ENCODE measurements around the gene TSFM. TPM values are rescaled to one million over a fixed set of nuclear protein-coding genes. Genes with fewer than 3 reads are reported as not detected.

The TSFM gene
- total RNA-seq, 1 experiment from 2014 or later: 49.0 TPM

DNA sequence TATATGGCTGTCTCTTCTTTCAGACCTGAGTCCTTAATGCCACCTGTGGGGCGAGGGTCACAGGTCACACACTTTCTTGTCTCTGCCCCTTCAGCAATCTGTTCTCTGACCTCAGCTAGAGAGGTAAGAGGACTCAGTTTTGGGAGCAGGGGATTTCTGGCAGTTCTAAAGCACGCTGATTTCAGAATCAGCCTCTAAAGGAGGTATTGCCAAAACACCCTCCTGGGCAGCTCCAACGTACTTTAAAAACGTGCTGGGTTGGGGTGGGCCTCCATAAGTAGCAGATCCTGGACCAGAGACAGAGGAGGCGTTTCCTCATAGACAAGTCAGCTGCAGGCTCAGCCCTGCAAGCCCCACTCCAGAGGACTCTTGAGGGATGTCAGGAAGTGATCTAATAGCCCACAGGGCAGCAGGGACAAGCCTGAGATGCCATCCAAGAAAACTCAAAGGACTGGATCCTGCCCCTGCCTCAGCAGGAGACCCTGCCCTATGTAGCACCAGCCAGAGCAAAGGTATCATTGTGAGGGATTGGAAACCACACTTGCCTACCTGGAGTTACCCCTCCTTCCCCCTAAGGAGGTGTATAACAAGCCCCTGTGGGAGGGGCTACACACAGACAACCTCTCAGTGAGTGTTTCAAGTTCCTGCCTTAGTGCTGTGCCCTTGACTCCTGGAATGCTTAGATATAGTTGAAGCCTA lies 55.4 kb downstream of the TSFM start:
- in situ Hi-C loops (cut with HindIII; ENCODE audit: low pct_unique_long_range_greater_than_20kb, low sequenced_read_pairs): no loop called here
- no peak for DNase-seq (ENCODE audit: low read depth)

DNA sequence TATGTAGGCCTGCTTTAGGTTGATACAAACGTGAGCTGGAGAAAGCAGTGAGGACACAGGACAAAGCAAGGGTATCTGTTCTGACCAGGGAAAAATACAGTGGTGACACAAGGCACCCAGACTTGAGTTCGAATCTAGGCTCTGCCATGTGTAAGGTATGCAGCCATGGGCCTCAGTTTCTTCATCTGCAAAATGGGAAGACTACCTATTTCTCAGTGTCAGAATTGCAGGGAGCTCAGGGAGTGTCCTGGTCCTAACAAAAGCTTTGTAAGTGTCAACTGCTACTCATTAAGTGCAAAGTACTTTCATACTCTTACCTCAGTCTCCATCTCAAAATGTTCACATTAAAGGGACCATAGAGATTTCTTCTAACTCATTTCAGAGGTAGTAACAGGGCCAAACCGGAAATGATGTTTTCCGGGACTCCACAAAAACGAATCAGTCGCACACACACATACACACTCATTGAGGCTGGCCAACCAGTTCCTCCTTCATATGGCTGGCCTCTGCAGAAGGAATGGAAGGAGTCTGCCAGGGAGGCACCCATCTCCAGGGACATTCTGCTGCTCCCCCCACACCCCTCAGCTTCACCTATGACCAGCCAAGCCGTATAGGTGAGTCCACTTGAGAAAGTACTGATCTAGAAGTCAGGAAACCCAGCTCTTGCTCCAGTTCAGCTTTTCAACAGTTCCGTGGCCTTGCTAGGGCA lies 56.2 kb downstream of the TSFM start:
- in situ Hi-C loops (cut with HindIII; ENCODE audit: low pct_unique_long_range_greater_than_20kb, low sequenced_read_pairs): no loop called here
- no peak for DNase-seq (ENCODE audit: low read depth)

DNA sequence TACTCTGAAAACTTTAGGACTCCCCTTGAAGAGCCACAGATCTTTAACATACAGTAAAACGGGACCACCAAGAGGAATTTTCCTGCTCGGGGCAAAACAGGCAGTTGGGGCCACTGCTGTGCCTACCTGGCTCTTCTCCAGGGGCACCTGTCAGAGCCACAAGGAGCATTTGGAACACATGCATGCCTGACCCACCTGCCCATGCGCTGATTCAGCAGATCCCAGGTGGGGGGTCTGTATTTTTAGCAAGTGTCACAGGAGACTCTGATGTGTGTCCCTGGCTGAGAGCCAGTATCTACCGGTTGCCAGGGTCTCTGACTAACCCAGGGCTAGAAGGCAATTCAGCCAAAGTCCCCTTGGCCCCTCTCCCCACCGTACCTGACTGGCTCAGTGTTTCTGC lies 57.4 kb downstream of the TSFM start:
- in situ Hi-C loops (cut with HindIII; ENCODE audit: low pct_unique_long_range_greater_than_20kb, low sequenced_read_pairs): no loop called here
- no peak for DNase-seq (ENCODE audit: low read depth)

DNA sequence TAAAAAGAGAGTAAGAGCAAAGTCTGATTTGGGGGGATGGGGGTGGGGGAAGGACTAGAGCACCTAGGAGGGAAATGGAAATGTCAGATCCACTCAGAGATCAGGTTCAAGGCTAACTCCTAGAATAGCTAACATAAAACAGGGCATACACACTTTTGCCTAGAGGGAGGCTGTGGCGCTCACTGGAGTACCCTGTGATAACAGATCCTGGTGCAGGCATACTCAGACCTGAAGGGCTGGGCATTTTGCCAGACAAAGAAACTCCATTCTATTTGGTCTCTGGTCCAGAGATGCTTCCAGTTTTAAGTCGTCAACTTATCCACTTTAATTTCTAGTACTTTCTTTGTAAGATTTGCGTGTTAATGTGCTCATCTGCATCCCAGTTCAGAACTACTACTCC lies 58.1 kb downstream of the TSFM start:
- in situ Hi-C loops (cut with HindIII; ENCODE audit: low pct_unique_long_range_greater_than_20kb, low sequenced_read_pairs): no loop called here
- no peak for DNase-seq (ENCODE audit: low read depth)

DNA sequence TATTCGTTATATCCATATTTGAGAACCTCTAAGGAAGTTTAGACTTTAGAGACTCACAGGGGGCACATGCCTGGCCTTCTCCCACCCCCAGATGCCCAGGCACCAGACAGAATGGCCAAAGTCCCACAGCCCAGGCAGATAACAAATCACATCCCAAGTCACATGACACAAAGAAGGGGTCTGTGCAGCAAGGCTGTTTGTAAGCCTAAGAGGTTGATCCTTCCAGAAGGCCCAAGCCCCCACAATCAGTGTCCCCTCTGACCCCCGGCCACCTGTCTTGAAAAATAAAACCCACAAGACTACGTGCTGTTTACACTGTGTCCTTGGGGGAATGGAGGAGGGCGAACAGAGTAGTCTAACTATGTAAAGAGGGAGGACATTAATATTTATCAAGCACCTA lies 58.9 kb downstream of the TSFM start:
- DNase-seq (ENCODE audit: low read depth): no peak
- in situ Hi-C loops (cut with HindIII; ENCODE audit: low pct_unique_long_range_greater_than_20kb, low sequenced_read_pairs): no loop called here

DNA sequence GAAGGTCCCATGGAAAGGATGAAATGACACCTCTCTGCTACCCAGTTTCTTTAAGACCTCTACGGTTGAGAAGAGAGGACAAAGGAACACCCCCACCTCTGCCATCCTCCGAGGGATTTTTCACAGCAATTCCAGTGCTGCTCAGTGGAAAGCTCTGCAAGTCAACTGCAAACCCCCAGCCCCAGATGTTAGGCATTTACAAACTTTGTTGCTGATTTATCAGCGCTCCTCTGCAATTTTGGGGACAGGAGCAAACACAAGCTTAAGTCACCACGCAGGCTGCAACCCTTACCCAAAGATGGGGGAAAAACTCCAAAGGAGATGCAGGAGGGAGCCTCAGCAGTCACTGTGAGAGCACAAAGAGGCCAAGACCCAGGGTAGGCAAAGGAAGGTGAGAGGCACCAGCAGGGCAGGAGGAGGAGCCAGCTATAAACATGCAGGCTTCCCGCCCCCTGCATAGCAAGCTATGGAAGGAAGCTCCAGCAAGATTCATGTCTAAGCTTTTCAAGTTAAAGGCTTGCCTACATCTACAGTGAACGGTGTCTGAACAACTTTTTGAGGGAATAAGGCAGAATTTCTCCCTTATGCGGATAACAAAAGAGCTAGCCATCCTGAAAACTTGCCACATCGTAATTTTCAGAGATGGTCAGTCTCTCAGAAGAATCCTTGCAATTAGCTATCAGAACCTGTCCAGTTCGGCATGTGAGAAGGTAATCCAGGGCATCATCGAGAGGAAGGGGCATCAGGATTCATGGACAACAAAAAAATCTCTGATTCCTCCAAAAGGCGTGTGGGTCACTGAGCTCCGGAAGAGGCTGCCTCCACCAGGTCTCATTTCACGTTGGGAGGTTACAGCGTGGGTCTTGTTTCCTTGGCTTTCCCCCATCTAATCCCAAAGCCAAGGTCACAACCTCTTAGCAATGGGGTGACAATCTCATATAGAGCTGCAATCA lies 60.0 kb downstream of the TSFM start:
- DNase-seq (ENCODE audit: low read depth): no peak
- in situ Hi-C loops (cut with HindIII; ENCODE audit: low pct_unique_long_range_greater_than_20kb, low sequenced_read_pairs): no loop called here

DNA sequence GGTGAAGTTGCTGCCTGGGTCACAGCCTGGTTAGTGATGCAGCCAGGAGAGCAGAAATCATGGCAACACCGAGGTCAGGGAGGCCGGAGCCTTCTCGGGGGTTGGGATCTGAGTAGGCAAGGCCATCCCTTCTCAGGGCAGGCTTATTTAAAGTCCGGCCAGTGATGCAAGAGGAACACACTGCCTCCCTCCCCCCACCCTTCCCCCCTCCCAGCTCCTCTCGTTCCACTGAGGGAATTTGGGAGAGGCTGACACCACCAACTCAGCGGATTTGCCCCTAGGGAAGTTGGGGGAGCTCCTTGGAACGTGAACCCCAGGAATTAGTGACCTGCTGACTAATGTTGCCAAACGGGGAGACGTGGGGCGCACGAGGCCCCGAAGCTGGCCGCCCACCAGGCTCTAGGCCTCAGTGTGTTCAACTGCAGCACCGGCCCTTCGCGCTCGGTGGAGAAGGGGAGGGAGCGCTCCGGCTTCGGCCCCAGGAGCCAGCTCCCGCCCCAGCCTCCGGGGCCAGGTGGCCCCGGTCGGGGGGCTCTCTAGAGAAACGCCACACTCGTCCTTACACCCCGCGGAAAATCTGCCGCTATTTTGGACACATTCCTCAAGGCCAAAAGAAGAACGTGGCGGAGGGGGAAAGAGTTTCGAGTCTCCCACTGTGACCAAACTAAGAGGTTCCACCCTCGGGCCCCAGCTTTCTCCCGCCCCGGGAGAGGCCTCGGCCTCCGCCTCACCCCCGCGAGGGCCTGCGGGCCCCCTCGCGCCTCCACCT lies 62.3 kb downstream of the TSFM start:
- in situ Hi-C loops (cut with HindIII; ENCODE audit: low pct_unique_long_range_greater_than_20kb, low sequenced_read_pairs): no loop called here
- peak; percentile 78 for DNase-seq (ENCODE audit: low read depth)

DNA sequence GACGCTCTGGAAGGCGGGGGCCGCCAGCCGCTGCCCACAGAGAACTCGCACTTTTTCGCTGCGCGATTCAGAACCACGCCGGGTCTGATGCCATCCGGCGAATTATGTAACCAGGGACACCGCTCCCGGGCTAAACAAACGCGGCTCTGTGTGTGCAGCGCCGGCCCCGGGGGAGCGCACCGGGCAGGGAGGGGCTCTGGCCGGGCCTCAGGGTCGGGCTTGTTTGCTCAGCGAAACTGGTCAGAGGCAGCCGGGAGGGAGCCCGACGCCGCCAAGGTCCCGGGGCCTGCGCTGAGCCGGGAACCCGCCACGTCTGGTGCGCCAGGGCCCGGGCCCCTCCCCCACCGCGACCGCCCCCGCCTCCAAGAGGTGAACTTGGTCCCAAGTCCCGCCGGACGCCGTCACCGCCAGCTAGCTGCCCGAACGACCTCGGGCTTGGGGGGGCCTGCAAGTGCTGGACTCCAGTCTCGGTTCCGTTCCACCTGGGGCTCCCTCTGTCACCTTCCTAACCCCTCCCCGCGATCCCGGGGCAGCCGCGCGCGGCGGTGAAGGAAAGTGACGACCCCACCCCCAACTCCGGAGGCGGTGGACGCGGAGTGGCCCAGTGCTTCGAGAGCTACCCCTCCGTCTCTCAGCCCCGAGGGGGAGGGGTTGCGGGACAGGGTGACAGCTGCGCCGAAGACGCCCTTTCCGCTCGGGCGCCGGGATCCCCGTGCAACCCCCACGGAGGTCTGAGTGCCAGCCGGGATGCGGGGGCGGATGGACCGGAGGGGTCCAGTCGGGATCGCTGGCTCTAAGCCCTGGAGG lies 63.1 kb downstream of the TSFM start:
- peak; percentile 73 for DNase-seq (ENCODE audit: low read depth)
- in situ Hi-C loops (cut with HindIII; ENCODE audit: low pct_unique_long_range_greater_than_20kb, low sequenced_read_pairs): no loop called here

DNA sequence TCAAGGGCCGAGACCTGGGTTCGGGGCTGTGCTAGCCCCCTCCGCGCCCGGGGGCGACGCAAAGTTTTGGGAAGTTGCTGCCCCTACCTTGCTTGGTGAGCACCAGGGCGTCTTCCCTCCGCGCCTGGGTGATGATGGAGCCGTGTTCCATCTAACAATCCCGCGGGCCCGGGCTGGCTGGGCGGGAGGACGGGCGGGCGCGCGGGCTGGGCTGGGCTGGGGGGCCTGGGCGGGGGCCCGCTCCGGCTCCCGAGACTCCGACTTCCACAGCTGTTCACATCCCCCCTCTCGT lies 63.6 kb downstream of the TSFM start:
- in situ Hi-C loops (cut with HindIII; ENCODE audit: low pct_unique_long_range_greater_than_20kb, low sequenced_read_pairs): no loop called here
- DNase-seq (ENCODE audit: low read depth): no peak

DNA sequence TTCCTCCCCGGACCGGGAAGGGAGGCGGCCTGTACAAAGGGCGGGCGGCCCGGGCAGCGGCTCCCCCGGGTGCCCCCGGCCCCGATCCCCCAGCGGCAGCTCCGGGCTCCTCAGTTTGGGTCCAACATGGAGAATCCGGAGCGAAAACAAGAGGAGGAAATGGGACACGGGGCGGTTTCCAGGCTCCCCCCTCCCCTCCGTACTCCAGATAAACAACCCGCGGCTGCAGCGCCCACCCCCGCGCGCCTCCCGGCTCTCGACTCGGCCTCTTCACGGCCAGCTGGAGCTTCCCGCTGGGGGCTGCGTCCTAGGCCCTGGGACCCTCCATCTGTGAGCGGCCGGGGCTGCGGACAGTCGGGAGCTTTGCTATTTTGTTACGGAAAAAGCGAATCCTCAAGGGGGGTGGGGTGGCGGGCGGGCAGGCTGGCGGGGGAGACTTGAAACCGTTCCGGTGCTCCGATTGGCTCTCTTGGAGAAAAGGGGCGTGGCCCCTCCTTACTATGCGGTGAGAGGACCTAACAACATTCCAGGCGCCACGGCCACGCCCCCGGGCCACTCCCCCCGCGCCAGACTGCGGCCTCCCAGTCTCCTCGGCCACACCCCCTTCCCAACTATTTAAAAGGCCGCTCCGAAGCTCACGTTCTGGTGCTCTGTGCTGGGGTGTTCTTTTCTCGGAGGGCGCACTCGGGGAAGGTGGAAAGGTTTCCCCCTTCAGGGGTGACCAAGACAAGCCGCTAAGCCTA lies 64.2 kb downstream of the TSFM start, which contains the start of gene CTDSP2:
Gene CTDSP2 (minus strand): TSS at position 153 of the 743 bp plus-strand sequence. CDS start 294 bp downstream, outside the sequence.
- DNase-seq (ENCODE audit: low read depth): peak; percentile 95
- in situ Hi-C loops (cut with HindIII; ENCODE audit: low pct_unique_long_range_greater_than_20kb, low sequenced_read_pairs): no loop called here

Other genes with a start within 250 kb of the TSFM start
- gene DCTN2, start 235.6 kb upstream of the TSFM start, total RNA-seq (2014; rRNA removed; shearing (Covaris generic); ENCODE audit: low replicate concordance): 358 and 362 TPM in 2 replicates
- not detected in 2 replicates for gene KIF5A, start 232.7 kb upstream of the TSFM start, total RNA-seq (2014; rRNA removed; shearing (Covaris generic); ENCODE audit: low replicate concordance)
- 33.7 and 39.2 TPM in 2 replicates for gene PIP4K2C, start 191.6 kb upstream of the TSFM start, total RNA-seq (2014; rRNA removed; shearing (Covaris generic); ENCODE audit: low replicate concordance)
- 9.6 and 14.4 TPM in 2 replicates for gene DTX3, start 178.0 kb upstream of the TSFM start, total RNA-seq (2014; rRNA removed; shearing (Covaris generic); ENCODE audit: low replicate concordance)
- gene ARHGEF25, start 171.4 kb upstream of the TSFM start, total RNA-seq (2014; rRNA removed; shearing (Covaris generic); ENCODE audit: low replicate concordance): 43.3 and 58.6 TPM in 2 replicates
- 64.3 and 66.6 TPM in 2 replicates for gene B4GALNT1, start 149.6 kb upstream of the TSFM start, total RNA-seq (2014; rRNA removed; shearing (Covaris generic); ENCODE audit: low replicate concordance)
- 185 and 187 TPM in 2 replicates for gene OS9, start 88.7 kb upstream of the TSFM start, total RNA-seq (2014; rRNA removed; shearing (Covaris generic); ENCODE audit: low replicate concordance)
- gene AGAP2, start 44.0 kb upstream of the TSFM start, total RNA-seq (2014; rRNA removed; shearing (Covaris generic); ENCODE audit: low replicate concordance): 0.46 and 1.1 TPM in 2 replicates
- gene TSPAN31, start 37.7 kb upstream of the TSFM start, total RNA-seq (2014; rRNA removed; shearing (Covaris generic); ENCODE audit: low replicate concordance): 103 and 136 TPM in 2 replicates
- 463 and 654 TPM in 2 replicates for gene CDK4, start 30.5 kb upstream of the TSFM start, total RNA-seq (2014; rRNA removed; shearing (Covaris generic); ENCODE audit: low replicate concordance)
- 8.0 and 16.6 TPM in 2 replicates for gene MARCHF9, start 27.7 kb upstream of the TSFM start, total RNA-seq (2014; rRNA removed; shearing (Covaris generic); ENCODE audit: low replicate concordance)
- gene CYP27B1, start 15.7 kb upstream of the TSFM start, total RNA-seq (2014; rRNA removed; shearing (Covaris generic); ENCODE audit: low replicate concordance): 0.07 and 0.46 TPM in 2 replicates
- gene METTL1, start 10.7 kb upstream of the TSFM start, total RNA-seq (2014; rRNA removed; shearing (Covaris generic); ENCODE audit: low replicate concordance): 30.4 and 118 TPM in 2 replicates
- gene EEF1AKMT3, start 10.2 kb upstream of the TSFM start, total RNA-seq (2014; rRNA removed; shearing (Covaris generic); ENCODE audit: low replicate concordance): 10.5 and 12.6 TPM in 2 replicates
- not detected in 2 replicates for gene AVIL, start 35.9 kb downstream of the TSFM start, total RNA-seq (2014; rRNA removed; shearing (Covaris generic); ENCODE audit: low replicate concordance)
- gene CTDSP2, start 63.9 kb downstream of the TSFM start, total RNA-seq (2014; rRNA removed; shearing (Covaris generic); ENCODE audit: low replicate concordance): 47.5 and 73.7 TPM in 2 replicates
- gene ATP23, start 158.8 kb downstream of the TSFM start, total RNA-seq (2014; rRNA removed; shearing (Covaris generic); ENCODE audit: low replicate concordance): 15.3 and 27.9 TPM in 2 replicates

All from Caki2 (cell line).